Stimulated activated CD8-positive, alpha-beta memory T cell treated with anti-CD3 and anti-CD28 coated beads, Interleukin-4, amount 100 ng/mL, for 4 hours (primary cell): ENCODE results near the gene PDK2.
"Not testable (repeated sequence)": the region's sequence is repeated elsewhere in the genome, so short reads cannot be mapped to it uniquely, and the experiment has no call there.

Source experiments
- DNase-seq, 2 donors: peaks; one replicate each; pipeline ENCODE4 v3.0.0-alpha.2; 2020; ENCODE audit warnings: low read depth in 2 of 2, low spot score in 1 of 2

Gene PDK2

DNA sequence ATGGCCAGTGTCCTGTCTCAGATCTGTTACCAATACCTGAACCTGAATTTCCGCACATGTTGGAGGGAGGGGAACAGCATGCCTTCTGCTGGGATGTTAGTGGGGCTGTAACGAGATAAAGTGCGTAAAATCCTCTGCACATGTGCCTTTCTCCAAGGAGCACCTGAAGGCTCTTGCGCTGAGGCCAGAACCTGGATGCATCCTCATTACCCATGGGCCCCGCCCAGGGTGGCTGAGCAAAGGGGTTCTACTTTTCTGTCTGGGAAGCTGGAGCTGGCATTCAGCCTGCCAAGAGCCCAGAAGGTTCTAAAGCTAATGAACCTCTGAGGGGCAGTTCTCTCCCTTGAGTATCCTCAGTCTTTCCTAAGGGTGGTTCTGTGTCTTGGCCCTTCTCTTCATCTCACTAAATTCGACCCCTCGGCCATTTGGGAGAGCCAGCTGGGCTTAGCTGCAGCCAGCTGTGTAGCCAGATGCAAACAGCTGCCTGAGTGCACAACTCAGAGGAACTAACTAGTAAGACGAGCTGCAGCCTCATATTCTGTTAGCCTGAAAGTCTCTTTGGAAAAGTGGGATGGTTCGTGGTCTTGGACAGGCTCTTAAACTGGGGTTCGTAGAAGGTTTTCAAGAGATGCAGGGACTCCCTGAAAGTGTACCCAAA, 36.7 kb upstream of the PDK2 start:
- no peak for DNase-seq

DNA sequence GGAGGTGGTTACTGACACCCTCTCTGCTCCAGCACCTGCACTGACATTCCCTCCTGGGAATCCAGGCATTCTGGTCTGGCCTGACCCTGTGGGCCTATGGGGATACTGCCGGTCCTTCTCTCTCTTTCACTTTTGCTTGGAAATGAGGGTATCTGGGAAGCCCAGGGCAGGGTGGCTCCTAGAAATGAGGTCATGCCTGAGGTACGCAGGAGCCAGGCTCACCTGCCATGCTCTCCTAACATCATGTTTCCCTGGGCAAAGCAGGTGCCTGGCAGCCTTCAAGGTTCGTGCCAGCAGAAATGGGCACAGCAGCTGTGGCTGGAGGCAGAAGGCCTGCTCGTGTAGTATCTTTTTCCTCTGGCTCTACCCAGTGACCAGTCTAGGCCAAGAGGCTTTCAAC, 35.9 kb upstream of the PDK2 start:
- DNase-seq = no peak

DNA sequence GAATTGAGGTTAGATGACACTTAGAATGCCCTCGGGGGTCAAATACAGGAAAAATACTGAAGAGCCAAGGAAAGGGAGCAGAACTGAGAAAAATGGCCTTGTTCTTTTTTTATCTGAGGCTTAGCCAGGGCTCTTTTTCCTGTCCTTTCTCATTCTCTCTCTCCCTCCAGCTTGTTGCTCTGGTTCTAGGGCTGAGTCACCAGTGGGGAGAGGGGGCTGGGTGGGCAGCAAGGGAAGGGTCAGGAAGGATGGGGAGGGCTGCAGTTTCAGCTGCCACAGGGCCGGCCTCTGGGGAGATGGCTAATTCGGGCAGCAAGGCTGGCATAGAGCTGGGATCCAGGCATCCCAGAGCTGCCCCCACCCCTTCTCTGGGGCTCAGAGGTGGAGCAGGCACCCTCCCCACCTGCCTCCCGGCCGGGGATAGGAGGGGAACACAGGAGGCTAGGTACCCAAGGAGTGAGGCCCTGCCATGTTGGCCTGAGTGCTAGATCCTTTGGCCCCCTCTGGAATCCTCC, 35.3 kb upstream of the PDK2 start:
- no peak for DNase-seq

DNA sequence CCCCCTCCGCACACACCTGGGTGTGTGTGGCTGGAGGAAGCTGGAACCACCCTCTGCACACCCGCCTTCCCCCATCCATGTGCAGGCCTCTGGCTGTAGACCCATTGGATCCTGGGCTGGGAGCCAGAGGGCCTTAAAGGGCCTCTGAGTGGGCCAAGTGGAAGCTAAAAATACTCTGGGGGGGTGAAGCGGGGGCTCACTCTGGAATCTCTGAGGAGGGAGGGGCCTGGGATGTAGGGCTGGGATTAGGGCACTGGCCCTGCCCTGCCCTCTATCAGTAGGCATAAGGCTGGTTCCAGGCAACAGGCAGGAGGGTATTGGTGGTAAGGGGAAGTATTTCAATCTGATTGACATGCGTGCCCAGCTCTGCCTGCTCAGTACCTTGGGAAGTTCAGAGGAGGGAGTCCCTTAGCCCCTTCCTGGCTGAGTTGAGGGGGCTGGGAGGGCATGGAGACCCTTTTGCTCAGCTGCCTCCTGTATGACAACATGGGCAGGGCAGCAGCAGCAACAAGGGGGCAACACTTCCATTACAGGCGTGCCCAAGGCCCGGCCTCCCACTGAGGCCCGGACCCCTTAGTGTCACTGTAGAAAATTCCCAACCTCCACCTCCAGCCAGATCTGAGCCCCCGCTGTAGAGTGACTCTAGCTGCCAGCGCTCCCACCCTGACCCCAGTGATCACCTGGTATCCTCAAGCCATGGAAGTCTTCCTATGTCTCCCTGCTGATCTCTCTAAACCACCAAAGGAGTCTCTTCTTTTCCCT, 34.0 kb upstream of the PDK2 start:
- no peak for DNase-seq

DNA sequence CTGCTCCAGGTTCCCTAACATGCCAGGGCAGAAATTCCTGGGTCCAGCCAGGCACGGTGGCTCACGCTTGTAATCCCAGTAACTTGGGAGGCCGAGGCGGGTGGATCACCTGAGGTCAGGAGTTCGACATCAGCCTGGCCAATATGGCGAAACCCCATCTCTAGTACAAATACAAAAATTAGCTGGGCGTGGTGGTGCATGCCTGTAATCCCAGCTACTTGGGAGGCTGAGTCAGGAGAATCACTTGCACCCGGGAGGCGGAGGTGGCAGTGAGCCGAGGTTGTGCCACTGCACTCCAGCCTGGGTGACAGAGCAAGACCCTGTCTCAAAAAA, 33.5 kb upstream of the PDK2 start:
- not testable (repeated sequence) for DNase-seq

DNA sequence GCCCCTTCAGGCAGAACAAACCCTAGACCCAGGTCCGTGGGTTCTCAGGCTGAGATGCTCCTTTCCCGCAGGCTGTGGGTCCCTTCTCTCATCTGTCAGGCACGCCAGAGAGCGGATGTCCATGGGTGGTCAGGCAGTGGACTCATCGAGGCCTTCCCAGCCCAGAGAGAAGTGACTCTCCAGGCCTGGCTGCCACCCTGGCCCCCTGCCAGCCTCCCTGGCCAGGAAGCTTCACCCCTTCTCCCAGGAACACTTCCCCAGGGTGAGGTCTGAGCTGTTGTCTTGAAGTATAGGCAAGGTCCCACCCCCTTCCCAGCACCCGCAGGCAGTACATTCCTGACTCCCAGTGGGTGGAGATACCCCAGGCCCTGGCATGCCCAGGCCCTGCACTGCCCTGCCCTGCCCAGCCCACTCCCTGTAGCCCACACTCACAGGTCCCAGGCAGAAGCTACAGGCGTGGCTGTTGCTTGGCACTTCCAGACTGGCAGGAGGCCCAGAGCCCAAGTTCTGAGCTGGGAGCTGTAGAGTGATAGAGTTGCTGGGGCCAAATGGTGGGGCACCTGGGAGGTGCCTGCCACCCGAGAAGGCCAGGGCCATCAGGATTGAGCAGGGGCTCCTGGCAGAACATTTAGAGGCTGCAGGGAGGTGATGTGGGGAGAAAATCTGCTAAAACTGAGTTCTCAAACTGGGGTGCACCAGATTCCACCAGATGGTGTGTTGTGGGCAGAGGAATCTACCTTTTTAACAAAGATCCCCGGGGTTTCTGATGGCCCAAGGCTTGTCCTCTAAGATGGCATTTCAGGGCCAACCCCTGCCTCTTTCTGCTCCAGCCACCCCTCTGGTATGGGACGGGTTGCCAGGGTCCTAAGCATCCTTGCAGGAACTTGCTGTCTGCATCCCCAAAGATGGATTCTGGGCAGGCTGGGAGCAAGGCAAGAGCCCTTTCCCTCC, 32.6 kb upstream of the PDK2 start:
- DNase-seq = no peak

DNA sequence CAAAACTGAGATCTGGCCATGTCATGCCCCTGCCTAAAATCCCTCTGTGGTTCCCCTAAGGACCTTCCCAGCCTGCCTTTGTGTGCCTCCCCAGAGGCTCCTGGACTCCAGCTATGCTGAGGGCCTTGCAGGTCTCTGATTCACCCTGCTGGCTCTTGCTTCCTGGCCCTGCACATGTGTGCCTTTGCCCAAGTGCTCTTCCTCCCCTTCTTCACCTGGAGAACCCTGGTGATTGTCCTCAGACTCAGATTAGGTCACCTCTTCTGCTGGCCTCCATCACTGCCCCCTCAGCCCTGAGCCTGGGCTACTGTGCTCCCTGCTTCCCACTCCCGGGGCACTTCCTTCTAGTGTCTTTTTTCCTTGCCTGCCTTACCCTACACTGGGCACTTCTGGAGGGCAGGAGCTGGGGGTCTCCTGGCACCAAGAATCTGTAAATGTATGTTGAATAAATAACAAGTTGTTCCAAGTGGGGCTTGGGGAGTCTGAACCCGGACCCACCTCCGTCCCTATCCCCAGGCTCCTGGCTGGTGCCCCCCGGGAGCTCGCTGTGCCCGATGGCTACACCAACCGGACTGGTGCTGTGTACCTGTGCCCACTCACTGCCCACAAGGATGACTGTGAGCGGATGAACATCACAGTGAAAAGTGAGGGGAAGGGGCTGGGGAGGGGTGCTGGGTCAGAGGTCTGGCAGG, 31.4 kb upstream of the PDK2 start:
- no peak for DNase-seq

DNA sequence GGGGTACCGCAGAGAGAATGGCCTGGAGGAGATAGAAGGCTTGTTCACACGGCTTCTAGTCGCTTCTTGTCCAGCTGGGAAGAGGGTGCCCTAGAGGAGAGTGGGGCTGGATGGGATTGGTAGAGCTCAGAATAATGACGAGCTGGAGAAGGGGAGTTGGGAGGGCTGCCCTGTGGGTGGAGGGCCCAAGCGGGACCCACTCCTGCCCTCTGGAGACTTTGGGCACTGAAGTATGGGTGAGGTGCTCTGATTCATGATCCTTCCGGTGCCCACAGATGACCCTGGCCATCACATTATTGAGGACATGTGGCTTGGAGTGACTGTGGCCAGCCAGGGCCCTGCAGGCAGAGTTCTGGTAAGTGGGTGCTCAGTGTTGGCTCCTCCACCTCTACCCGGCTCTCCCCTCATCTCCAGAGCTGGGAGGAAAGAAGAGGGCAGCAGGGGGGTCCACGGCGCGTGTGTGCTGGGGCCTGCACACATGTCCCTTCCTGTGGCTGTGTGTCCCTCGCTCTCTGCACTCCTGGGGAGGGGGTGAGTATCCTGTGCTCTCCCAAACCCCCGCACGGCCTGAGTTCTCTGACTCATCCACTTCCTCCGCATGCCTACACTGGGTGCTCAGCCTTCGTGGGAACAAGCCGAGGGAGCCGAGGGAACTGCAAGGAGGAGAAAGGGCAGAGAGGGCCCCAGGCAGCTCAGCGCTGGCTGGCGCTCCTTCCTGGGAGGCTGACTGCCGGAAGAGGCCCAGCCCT, 30.7 kb upstream of the PDK2 start:
- no peak for DNase-seq

DNA sequence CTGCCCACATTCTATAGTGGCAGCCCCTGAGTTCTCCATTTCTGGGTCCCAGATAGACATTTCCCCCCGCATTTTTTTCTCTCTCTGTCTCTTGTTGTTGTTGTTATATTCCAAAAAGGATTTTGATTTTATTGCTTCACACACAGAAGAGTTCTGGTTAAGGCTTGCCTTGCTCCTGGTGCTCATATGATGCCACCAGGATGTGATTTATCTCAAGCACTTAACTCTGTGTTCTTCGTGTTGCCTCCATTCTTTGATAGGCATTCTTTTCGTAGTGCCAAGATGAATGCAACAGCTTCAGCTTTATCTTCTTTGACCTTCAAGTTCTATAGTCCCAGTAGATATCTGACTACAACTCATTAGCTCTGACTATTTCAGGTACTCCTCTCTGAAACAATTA, 30.1 kb upstream of the PDK2 start:
- DNase-seq = no peak

DNA sequence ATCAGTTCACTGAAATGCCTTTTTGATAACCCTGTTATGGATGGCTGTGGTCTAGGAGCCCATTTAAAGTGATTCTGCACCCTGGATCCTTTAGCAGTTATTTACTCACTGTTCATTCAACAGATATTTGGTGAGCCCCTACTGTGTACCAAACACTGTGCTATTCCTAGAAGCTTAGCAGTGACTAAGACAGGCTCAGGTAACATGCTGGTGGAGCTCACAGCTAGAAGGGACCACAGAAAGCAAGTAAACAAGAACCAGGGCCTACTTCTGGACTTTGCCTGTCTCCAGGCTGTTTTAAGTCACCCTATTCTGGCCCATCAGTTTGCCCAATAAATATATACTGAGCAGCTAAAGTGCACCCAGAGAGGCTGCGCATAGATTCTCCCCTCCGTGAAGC, 28.2 kb upstream of the PDK2 start:
- no peak for DNase-seq

DNA sequence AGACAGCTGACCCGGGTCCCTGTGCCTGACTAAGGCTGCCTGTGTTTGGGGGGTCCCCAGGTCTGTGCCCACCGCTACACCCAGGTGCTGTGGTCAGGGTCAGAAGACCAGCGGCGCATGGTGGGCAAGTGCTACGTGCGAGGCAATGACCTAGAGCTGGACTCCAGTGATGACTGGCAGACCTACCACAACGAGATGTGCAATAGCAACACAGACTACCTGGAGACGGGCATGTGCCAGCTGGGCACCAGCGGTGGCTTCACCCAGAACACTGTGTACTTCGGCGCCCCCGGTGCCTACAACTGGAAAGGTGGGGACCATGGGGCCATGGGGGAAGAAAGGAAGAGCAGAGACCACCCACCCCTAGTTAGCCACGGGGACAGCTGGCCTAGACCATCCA, 27.2 kb upstream of the PDK2 start:
- no peak for DNase-seq

DNA sequence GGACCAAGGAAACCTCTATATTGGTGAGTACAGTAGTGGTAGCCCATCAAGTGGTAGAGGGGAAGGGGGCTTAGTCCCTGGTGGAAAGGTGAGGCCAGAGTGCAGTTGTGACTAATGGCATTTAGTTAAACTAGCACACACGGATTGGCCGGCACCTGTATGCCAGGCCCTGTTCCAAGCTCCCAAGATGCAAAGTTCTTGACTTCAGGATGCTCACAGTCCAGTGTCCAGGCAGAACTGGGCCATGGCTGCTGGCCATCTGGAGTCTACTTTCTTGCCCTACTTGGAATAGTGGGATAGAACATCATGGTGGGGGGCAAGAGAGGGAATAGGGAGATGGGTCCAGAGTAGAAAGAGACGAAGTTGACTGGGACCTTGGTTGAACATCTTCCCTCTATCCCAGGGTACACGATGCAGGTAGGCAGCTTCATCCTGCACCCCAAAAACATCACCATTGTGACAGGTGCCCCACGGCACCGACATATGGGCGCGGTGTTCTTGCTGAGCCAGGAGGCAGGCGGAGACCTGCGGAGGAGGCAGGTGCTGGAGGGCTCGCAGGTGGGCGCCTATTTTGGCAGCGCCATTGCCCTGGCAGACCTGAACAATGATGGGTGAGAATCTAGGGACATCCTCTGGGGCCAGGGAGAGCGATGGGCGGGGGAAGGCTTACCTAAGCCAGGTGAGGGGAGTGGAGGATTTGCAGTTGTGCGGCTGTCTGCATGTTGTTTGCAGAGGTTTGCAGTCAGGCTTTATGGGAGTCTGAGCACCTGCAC, 24.1 kb upstream of the PDK2 start:
- DNase-seq = no peak

DNA sequence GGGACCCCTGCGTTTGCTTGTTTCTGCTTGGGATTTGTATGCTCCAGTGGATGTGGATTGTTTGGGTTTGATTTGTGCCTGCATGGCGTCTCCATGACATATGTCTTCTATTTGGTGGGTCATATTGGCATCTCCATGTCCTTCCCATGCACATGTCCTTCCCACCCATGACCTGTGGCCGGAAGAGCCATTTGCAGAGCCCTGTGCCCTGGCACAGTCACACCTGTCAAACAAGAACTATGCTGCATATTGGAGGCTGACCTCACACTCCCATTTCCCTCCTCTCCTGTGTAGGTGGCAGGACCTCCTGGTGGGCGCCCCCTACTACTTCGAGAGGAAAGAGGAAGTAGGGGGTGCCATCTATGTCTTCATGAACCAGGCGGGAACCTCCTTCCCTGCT, 23.5 kb upstream of the PDK2 start:
- DNase-seq = no peak

DNA sequence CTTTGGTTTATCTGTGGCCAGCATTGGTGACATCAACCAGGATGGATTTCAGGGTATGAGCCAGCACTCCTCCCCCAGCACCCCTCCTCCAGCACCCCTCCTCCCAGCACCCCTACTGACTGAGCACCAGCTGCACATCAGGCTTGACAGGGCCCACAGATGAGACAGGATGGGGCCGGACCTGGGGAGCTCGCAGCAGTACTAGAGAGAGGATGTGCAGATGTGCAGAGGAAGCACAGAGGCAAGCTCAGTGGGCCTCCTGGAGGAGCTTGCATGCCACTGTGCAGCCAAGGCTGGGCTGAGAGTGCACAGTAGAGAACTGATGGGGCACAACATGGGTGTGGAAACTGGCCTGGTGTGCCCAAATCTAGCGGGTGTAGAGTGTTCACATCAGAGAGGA, 23.0 kb upstream of the PDK2 start:
- DNase-seq = no peak

DNA sequence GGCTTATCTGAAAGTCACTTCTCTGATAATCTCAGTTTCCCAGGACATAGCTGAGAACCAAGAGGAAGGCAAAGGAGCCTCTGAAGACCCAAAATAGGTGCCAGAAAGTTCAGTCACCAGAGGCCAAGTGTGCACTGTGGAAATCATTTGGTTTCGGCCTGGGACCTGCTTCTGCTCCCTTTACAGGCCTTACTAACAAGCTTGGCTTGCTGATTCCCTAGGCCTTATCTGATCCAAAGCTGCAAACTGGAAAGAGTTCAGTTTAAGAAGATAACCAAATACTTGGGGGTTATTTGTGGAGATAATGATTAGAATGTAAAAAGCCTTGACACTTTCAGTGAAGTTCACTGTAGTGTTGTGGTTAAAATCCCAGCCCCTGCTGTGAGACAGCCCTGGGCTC, 22.2 kb upstream of the PDK2 start:
- DNase-seq = no peak

DNA sequence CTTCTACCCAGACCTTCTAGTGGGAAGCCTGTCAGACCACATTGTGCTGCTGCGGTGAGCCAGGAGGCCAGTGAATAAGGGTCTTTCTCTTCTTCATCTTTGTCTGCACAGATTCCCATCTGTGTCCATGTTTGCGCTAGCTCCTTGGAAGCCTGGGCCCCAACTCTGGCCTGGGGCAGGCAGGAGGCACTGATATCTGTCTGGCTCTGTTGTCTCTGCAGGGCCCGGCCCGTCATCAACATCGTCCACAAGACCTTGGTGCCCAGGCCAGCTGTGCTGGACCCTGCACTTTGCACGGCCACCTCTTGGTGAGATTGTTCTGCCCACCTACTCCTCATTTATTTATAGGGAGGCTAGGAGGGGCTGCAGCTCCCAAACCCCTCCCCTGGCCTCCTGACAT, 20.9 kb upstream of the PDK2 start:
- DNase-seq = no peak

DNA sequence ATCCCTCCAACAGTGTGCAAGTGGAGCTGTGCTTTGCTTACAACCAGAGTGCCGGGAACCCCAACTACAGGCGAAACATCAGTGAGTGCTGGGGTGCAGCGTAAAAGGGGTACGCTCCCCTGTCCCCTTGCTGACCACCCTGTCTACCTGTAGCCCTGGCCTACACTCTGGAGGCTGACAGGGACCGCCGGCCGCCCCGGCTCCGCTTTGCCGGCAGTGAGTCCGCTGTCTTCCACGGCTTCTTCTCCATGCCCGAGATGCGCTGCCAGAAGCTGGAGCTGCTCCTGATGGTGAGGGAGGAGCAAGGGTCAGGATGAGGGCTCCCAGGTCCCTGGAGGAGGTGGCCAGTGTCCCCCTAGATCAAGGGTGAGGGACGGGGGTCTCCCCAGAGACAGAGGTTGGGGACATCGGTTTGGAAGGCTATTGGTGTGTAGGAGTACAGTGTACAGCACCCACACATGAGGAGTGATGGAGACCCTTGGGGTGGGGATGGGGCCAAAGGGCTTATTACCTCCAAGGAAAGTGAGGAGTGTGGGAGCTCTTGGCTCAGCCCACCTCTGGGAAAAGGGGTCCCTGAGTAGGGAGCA, 19.6 kb upstream of the PDK2 start:
- DNase-seq = no peak

DNA sequence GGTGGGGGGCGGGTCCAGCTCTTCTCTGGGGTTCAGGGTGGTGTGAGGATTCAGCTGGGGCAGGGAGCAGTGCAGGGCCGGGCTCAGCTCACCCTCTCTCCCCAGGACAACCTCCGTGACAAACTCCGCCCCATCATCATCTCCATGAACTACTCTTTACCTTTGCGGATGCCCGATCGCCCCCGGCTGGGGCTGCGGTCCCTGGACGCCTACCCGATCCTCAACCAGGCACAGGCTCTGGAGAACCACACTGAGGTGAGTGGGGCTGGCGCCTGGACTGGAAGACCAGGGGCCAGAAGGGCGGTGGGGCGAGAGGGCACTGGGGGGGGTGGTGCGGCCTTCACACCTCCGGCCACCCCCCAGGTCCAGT, 18.9 kb upstream of the PDK2 start:
- no peak for DNase-seq

DNA sequence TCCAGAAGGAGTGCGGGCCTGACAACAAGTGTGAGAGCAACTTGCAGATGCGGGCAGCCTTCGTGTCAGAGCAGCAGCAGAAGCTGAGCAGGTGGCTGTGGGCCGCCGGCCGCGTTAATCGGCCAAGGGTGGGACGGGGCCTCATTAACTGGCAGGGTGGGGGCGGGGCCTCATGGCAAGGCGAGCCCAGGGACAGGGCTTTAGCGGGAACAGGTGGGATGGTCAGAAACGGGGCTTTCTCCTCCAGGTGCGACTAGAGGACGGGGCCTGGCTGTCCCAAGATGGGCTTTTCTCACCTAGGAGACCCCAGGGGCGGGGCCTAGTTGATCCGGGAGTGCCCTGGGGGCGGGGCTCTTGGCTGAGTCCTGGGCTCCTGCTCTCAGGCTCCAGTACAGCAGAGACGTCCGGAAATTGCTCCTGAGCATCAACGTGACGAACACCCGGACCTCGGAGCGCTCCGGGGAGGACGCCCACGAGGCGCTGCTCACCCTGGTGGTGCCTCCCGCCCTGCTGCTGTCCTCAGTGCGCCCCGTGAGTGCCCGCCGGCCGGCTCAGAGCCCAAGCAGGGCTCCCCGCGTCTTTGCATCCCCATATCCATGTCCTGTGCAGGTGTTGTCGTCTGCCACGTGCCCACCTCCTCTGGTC, 18.4 kb upstream of the PDK2 start:
- DNase-seq = no peak
